HFFc6 (cell line): ENCODE data around the gene ST3GAL5. TPM values are rescaled to one million over a fixed set of nuclear protein-coding genes. Genes with fewer than 3 reads are reported as not detected.

Source experiments
- DNase-seq: peaks from one replicate; pipeline ENCODE4 v3.0.0-alpha.2; 2018
- H3K27ac Mint-ChIP-seq: 2 replicates; pipeline ENCODE4 v1.8.0; 2020; ENCODE audit warnings: mild to moderate bottlenecking, mixed read lengths
- H3K27me3 Mint-ChIP-seq: 2 replicates; pipeline ENCODE4 v1.8.0; 2021; ENCODE audit warnings: mild to moderate bottlenecking, moderate library complexity, mixed read lengths; ENCODE audit not compliant: insufficient read depth
- H3K36me3 Mint-ChIP-seq: 2 replicates; pipeline ENCODE4 v1.8.0; 2021; ENCODE audit warnings: low read depth, mixed read lengths
- H3K4me1 Mint-ChIP-seq: 2 replicates; pipeline ENCODE4 v1.8.0; 2020; ENCODE audit warnings: low read depth, mixed read lengths
- H3K4me3 Mint-ChIP-seq: 2 replicates; pipeline ENCODE4 v1.8.0; 2020; ENCODE audit warnings: mild to moderate bottlenecking, moderate library complexity, mixed read lengths
- H3K9me3 Mint-ChIP-seq: 2 replicates; pipeline ENCODE4 v1.8.0; 2020; ENCODE audit warnings: mild to moderate bottlenecking, mixed read lengths
- total RNA-seq, 6 experiments: library from RNA; stranded (reverse); fragmentation: NEBNext Ultra II Directional; extraction: Animal tissue kit (Norgen Biotek cat#: 25700); gene quantifications; 2 replicates in 1 of 6; 3 replicates in 5 of 6; pipeline ENCODE4 v1.2.3, GENCODE V29; 2021
- TF ChIP-seq, protein P1 (sequence below): fragments of 200-600 bp; sonication (generic); IDR thresholded peaks from 2 replicates; pipeline ENCODE4 v1.5.0; 2021; ENCODE audit warnings: antibody characterized with exemption, mild to moderate bottlenecking

The ST3GAL5 gene
- total RNA-seq, 6 experiments from 2014 or later, result 12.7 to 17.4 (median 15.2) TPM

DNA sequence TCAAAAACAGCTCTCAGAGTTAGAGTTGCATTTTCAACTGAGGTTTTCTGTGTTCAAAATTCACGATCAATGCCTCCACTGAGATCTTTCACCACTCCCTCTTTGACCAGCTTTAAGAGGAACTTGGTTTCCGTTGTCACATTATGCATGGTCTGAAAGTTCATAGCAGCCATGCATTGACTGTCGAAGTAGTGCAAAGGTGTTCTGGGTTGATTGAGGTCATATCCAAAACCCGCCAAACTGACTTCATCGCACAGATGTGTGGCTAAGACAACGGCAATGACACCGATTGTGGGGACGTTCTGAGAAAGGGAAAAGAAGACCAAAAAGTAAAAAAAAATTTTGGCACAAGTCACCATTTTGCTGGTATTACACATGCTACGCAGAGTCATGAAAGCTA is 48.7 kb downstream of the ST3GAL5 start:
- no peak for DNase-seq
- Mint-ChIP-seq H3K4me1 (no peaks in the 10 kb centered on the region), H3K9me3 (peaks cover 5% of the 10 kb centered on the region; the same call in 1 of the 2 replicates), H3K27ac (no peak overlapping the region), H3K27me3 (peaks cover 2% of the 10 kb centered on the region), H3K36me3 (peaks cover 42% of the 10 kb centered on the region), H3K4me3 (no peak overlapping the region)
- TF ChIP-seq, protein P1, sequence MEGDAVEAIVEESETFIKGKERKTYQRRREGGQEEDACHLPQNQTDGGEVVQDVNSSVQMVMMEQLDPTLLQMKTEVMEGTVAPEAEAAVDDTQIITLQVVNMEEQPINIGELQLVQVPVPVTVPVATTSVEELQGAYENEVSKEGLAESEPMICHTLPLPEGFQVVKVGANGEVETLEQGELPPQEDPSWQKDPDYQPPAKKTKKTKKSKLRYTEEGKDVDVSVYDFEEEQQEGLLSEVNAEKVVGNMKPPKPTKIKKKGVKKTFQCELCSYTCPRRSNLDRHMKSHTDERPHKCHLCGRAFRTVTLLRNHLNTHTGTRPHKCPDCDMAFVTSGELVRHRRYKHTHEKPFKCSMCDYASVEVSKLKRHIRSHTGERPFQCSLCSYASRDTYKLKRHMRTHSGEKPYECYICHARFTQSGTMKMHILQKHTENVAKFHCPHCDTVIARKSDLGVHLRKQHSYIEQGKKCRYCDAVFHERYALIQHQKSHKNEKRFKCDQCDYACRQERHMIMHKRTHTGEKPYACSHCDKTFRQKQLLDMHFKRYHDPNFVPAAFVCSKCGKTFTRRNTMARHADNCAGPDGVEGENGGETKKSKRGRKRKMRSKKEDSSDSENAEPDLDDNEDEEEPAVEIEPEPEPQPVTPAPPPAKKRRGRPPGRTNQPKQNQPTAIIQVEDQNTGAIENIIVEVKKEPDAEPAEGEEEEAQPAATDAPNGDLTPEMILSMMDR, result no peak

DNA sequence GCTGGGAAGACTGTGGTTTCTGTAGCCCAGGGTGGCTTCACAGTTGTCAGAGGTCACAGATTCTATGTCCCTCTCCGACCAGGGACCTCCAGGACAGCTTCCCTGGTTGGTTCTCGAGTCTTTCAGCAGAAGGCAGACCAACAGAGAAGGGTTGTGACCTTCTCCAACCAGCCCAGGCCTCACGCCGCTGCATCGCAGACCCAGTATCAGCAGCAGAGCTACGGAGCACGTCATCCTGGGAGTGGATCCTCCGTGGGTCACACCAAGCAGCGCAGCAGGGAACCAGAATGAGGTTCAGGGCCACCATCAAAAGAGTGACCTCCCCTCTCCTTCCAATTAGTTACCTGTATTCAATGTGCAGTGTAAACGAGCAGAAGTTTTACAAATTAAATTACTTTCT is 49.3 kb downstream of the ST3GAL5 start:
- no peak for DNase-seq
- H3K27me3 Mint-ChIP-seq, result peaks cover 2% of the 10 kb centered on the region

DNA sequence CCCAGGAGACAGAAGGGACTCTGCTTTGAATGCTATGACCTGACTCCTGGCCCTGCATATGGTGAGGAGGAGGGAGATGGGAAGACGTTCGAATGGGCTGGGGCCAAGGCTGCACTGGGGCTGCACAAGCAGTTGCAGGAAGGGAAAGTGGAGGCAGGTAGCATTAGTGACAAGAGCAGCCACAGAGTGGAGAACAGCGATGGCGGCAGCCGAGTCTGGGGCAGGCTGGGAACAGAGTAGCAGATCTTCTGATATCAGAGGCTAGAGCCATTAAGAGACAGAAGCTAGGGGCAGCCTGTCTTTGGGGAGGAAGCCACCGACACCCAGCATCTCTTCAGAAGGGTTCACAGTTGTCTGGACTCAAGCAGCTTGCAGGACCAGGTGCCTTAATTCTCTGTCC is 50.1 kb downstream of the ST3GAL5 start:
- H3K36me3 Mint-ChIP-seq, result peaks cover 34% of the 10 kb centered on the region
- H3K27ac Mint-ChIP-seq, result no peak overlapping the region
- H3K9me3 Mint-ChIP-seq, result peaks cover 9% of the 10 kb centered on the region; the same call in 1 of the 2 replicates
- TF ChIP-seq, protein P1, result no peak
- no peak overlapping the region for H3K4me3 Mint-ChIP-seq
- H3K27me3 Mint-ChIP-seq, result peaks cover 2% of the 10 kb centered on the region
- 0 out of 2 replicates have a peak, but pooled peaks cover 8% of the 10 kb centered on the region for H3K4me1 Mint-ChIP-seq
- no peak for DNase-seq

More for the DNA sequence above, 49.3 kb downstream of the ST3GAL5 start:
- peaks cover 9% of the 10 kb centered on the region; the same call in 1 of the 2 replicates for H3K9me3 Mint-ChIP-seq
- no peak overlapping the region for H3K4me3 Mint-ChIP-seq
- H3K36me3 Mint-ChIP-seq, result peaks cover 41% of the 10 kb centered on the region
- no peak overlapping the region for H3K27ac Mint-ChIP-seq
- H3K4me1 Mint-ChIP-seq, result 0 out of 2 replicates have a peak, but pooled peaks cover 4% of the 10 kb centered on the region
- TF ChIP-seq, protein P1, result no peak

DNA sequence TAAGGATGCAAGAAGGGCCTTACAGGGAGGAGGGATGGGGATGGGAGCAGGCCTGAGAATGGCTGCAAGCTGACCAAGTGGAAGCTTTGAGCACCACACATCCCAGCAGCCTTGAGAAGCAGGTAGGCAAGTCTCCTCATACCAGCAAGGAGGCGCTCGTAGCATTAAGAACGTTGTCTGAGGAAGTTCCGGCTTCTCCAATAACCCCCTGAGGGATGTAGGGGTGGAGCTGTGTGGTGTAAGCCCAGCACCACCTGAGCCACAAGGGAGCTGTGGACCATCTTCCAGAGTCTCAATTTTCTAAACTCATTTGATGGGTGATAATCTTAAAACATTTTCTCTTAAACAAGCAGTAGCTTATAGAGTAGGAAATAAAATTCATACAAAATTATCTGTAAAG is 50.6 kb downstream of the ST3GAL5 start:
- no peak overlapping the region for H3K4me3 Mint-ChIP-seq
- H3K9me3 Mint-ChIP-seq, result peaks cover 9% of the 10 kb centered on the region; the same call in 1 of the 2 replicates
- H3K36me3 Mint-ChIP-seq, result peaks cover 29% of the 10 kb centered on the region
- TF ChIP-seq, protein P1, result no peak
- H3K27ac Mint-ChIP-seq, result no peak overlapping the region
- H3K4me1 Mint-ChIP-seq, result 0 out of 2 replicates have a peak, but pooled peaks cover 8% of the 10 kb centered on the region
- H3K27me3 Mint-ChIP-seq, result peaks cover 2% of the 10 kb centered on the region
- DNase-seq, result no peak

DNA sequence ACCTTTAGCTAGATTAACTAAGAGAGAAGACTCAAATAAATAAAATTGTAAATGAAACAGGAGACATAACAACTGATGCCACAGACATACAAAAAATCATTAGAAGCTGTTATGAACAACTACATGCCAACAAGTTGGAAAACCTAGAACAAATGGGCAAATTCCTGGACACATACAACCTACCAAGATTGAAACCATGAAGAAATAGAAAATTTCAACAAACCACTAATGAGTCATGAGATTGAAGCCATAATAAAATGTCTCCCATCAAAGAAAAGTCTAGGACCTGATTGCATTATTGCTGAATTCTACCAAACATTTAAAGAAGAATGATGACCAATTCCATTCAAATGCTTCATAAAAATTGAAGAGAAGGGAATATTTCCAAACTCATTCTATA is 54.3 kb downstream of the ST3GAL5 start:
- Mint-ChIP-seq H3K4me3 (no peak overlapping the region), H3K27me3 (peaks cover 2% of the 10 kb centered on the region), H3K4me1 (0 out of 2 replicates have a peak, but pooled peaks cover 8% of the 10 kb centered on the region), H3K9me3 (peaks cover 9% of the 10 kb centered on the region; the same call in 1 of the 2 replicates), H3K36me3 (peaks cover 7% of the 10 kb centered on the region), H3K27ac (no peak overlapping the region)
- TF ChIP-seq, protein P1, result no peak
- DNase-seq, result no peak
